ENCODE measurements around the gene INIP. TPM values are rescaled to one million over a fixed set of nuclear protein-coding genes. Genes with fewer than 3 reads are reported as not detected.
A peak's percentile ranks its signal among the peaks of the same experiment; 100 is the strongest.
"Not testable (repeated sequence)": the region's sequence is repeated elsewhere in the genome, so short reads cannot be mapped to it uniquely, and the experiment has no call there.

INIP gene
- total and polyA plus RNA-seq, 4 donors = 6.4 to 19.9 (median 12.8) TPM

GRCh38 chr9:112722749-112723148 lies 4.8 kb upstream of the INIP start:
- H3K27me3 ChIP-seq (ENCODE audit: control insufficient read depth in 1 of 2, insufficient read depth in 2 of 2, low read length in 1 of 2); H3K4me1 ChIP-seq (ENCODE audit: control insufficient read depth in 1 of 2, insufficient read depth in 2 of 2, low read length in 2 of 2); H3K36me3 ChIP-seq (ENCODE audit: control insufficient read depth in 1 of 2, insufficient read depth in 2 of 2, low read length in 1 of 2); DNase-seq; H3K4me3 ChIP-seq (ENCODE audit: low read length in 2 of 2); ATAC-seq (ENCODE audit: low FRiP score); intact Hi-C loops (cut with DNase I); H3K27ac ChIP-seq (ENCODE audit: low read depth in 1 of 2, low read length in 2 of 2); H3K9me3 ChIP-seq (ENCODE audit: control insufficient read depth, low read length): not testable (repeated sequence)
- 94 to 97% methylated on average over 3 of the region's 3 CpGs for WGBS, 2 donors

- no peak for ATAC-seq (ENCODE audit: low FRiP score)
- intact Hi-C loops (cut with DNase I) = no loop called here
- Histone ChIP-seq H3K9me3 (ENCODE audit: control insufficient read depth, low read length) (no peaks in the 10 kb centered on the region), H3K4me3 (ENCODE audit: low read length in 2 of 2) (no peak overlapping the region), H3K36me3 (ENCODE audit: control insufficient read depth in 1 of 2, insufficient read depth in 2 of 2, low read length in 1 of 2) (no peaks in the 10 kb centered on the region), H3K4me1 (ENCODE audit: control insufficient read depth in 1 of 2, insufficient read depth in 2 of 2, low read length in 2 of 2) (no peaks in the 10 kb centered on the region), H3K27ac (ENCODE audit: low read depth in 1 of 2, low read length in 2 of 2) (no peak overlapping the region), H3K27me3 (ENCODE audit: control insufficient read depth in 1 of 2, insufficient read depth in 2 of 2, low read length in 1 of 2) (no peaks in the 10 kb centered on the region)
- whole genome bisulfite sequencing, 2 donors = 82% methylated on average over 4 of the region's 4 CpGs
- DNase-seq = no peak
These were observed 2.3 kb upstream of the INIP start for GRCh38 chr9:112720113-112720780.

GRCh38 chr9:112719696-112720095 lies 1.8 kb upstream of the INIP start:
- Histone ChIP-seq H3K27ac (ENCODE audit: low read depth in 1 of 2, low read length in 2 of 2) (no peak overlapping the region), H3K9me3 (ENCODE audit: control insufficient read depth, low read length) (no peaks in the 10 kb centered on the region), H3K4me1 (ENCODE audit: control insufficient read depth in 1 of 2, insufficient read depth in 2 of 2, low read length in 2 of 2) (no peaks in the 10 kb centered on the region), H3K27me3 (ENCODE audit: control insufficient read depth in 1 of 2, insufficient read depth in 2 of 2, low read length in 1 of 2) (no peaks in the 10 kb centered on the region), H3K4me3 (ENCODE audit: low read length in 2 of 2) (no peak overlapping the region), H3K36me3 (ENCODE audit: control insufficient read depth in 1 of 2, insufficient read depth in 2 of 2, low read length in 1 of 2) (no peaks in the 10 kb centered on the region)
- 50 to 52% methylated on average over 2 of the region's 2 CpGs for WGBS, 2 donors
- no peak for DNase-seq
- intact Hi-C loops (cut with DNase I) = loop anchor here (2.0 to 10.0 kb wide), 5 partner anchors 31 to 345 kb away; partner anchors contain the start of gene SNX30 (in 1 of the 2)
- ATAC-seq (ENCODE audit: low FRiP score) = no peak

GRCh38 chr9:112719241-112719691 lies 1.3 kb upstream of the INIP start:
- no peaks in the 10 kb centered on the region for H3K9me3 ChIP-seq (ENCODE audit: control insufficient read depth, low read length)
- H3K27me3 ChIP-seq (ENCODE audit: control insufficient read depth in 1 of 2, insufficient read depth in 2 of 2, low read length in 1 of 2) = no peaks in the 10 kb centered on the region
- H3K36me3 ChIP-seq (ENCODE audit: control insufficient read depth in 1 of 2, insufficient read depth in 2 of 2, low read length in 1 of 2) = no peaks in the 10 kb centered on the region
- intact Hi-C loops (cut with DNase I) = loop anchor here (2.0 to 10.0 kb wide), 5 partner anchors 32 to 344 kb away; partner anchors contain the start of gene SNX30 (in 1 of the 2)
- WGBS, 2 donors = 21 to 33% methylated on average over 1 of the region's 1 CpG
- H3K4me3 ChIP-seq (ENCODE audit: low read length in 2 of 2) = no peak overlapping the region
- peak overlapping the region in 1 of 2 donors; percentile 51 for H3K27ac ChIP-seq (ENCODE audit: low read depth in 1 of 2, low read length in 2 of 2)
- H3K4me1 ChIP-seq (ENCODE audit: control insufficient read depth in 1 of 2, insufficient read depth in 2 of 2, low read length in 2 of 2) = no peaks in the 10 kb centered on the region
- DNase-seq = no peak
- no peak for ATAC-seq (ENCODE audit: low FRiP score)

- Histone ChIP-seq H3K27ac (ENCODE audit: low read depth in 1 of 2, low read length in 2 of 2) (no peak overlapping the region), H3K9me3 (ENCODE audit: control insufficient read depth, low read length) (no peaks in the 10 kb centered on the region), H3K27me3 (ENCODE audit: control insufficient read depth in 1 of 2, insufficient read depth in 2 of 2, low read length in 1 of 2) (no peaks in the 10 kb centered on the region), H3K4me3 (ENCODE audit: low read length in 2 of 2) (no peak overlapping the region), H3K36me3 (ENCODE audit: control insufficient read depth in 1 of 2, insufficient read depth in 2 of 2, low read length in 1 of 2) (peaks cover 2 to 4% of the 10 kb centered on the region in 2 donors), H3K4me1 (ENCODE audit: control insufficient read depth in 1 of 2, insufficient read depth in 2 of 2, low read length in 2 of 2) (no peaks in the 10 kb centered on the region)
- DNase-seq = no peak
- 96 to 98% methylated on average over 3 of the region's 3 CpGs for WGBS, 2 donors
- ATAC-seq (ENCODE audit: low FRiP score) = no peak
- intact Hi-C loops (cut with DNase I) = loop anchor here (10.0 kb wide), 2 partner anchors 218 to 338 kb away; no protein-coding TSS in a partner anchor
These were observed 5.2 kb downstream of the INIP start for GRCh38 chr9:112712678-112713077.

GRCh38 chr9:112711050-112711689 lies 6.7 kb downstream of the INIP start:
- Histone ChIP-seq H3K9me3 (ENCODE audit: control insufficient read depth, low read length) (no peaks in the 10 kb centered on the region), H3K4me1 (ENCODE audit: control insufficient read depth in 1 of 2, insufficient read depth in 2 of 2, low read length in 2 of 2) (no peaks in the 10 kb centered on the region), H3K27ac (ENCODE audit: low read depth in 1 of 2, low read length in 2 of 2) (no peak overlapping the region), H3K36me3 (ENCODE audit: control insufficient read depth in 1 of 2, insufficient read depth in 2 of 2, low read length in 1 of 2) (peaks cover 2 to 4% of the 10 kb centered on the region in 2 donors), H3K4me3 (ENCODE audit: low read length in 2 of 2) (no peak overlapping the region), H3K27me3 (ENCODE audit: control insufficient read depth in 1 of 2, insufficient read depth in 2 of 2, low read length in 1 of 2) (no peaks in the 10 kb centered on the region)
- intact Hi-C loops (cut with DNase I) = loop anchor here (10.0 kb wide), 2 partner anchors 216 to 336 kb away; no protein-coding TSS in a partner anchor
- 54 to 65% methylated on average over 7 of the region's 7 CpGs for WGBS, 2 donors
- ATAC-seq (ENCODE audit: low FRiP score) (no peak), DNase-seq (no peak)

- ATAC-seq (ENCODE audit: low FRiP score) = no peak
- WGBS, 2 donors = 54 to 56% methylated on average over 6 of the region's 6 CpGs
These were observed 12.0 kb downstream of the INIP start for GRCh38 chr9:112705768-112706427.

GRCh38 chr9:112703304-112703703 lies 14.6 kb downstream of the INIP start:
- no peaks in the 10 kb centered on the region for H3K4me1 ChIP-seq (ENCODE audit: control insufficient read depth in 1 of 2, insufficient read depth in 2 of 2, low read length in 2 of 2)
- H3K9me3 ChIP-seq (ENCODE audit: control insufficient read depth, low read length) = no peaks in the 10 kb centered on the region
- DNase-seq (no peak), ATAC-seq (ENCODE audit: low FRiP score) (no peak)
- intact Hi-C loops (cut with DNase I) = no loop called here
- WGBS, 2 donors = 96 to 99% methylated on average over 2 of the region's 2 CpGs
- H3K27ac ChIP-seq (ENCODE audit: low read depth in 1 of 2, low read length in 2 of 2) = no peak overlapping the region
- no peaks in the 10 kb centered on the region for H3K36me3 ChIP-seq (ENCODE audit: control insufficient read depth in 1 of 2, insufficient read depth in 2 of 2, low read length in 1 of 2)
- no peaks in the 10 kb centered on the region for H3K27me3 ChIP-seq (ENCODE audit: control insufficient read depth in 1 of 2, insufficient read depth in 2 of 2, low read length in 1 of 2)
- no peak overlapping the region for H3K4me3 ChIP-seq (ENCODE audit: low read length in 2 of 2)

More at GRCh38 chr9:112705768-112706427, 12.0 kb downstream of the INIP start:
- peaks cover 2 to 4% of the 10 kb centered on the region in 2 donors for H3K36me3 ChIP-seq (ENCODE audit: control insufficient read depth in 1 of 2, insufficient read depth in 2 of 2, low read length in 1 of 2)
- H3K27ac ChIP-seq (ENCODE audit: low read depth in 1 of 2, low read length in 2 of 2) = no peak overlapping the region
- H3K4me3 ChIP-seq (ENCODE audit: low read length in 2 of 2) = no peak overlapping the region
- no peaks in the 10 kb centered on the region for H3K27me3 ChIP-seq (ENCODE audit: control insufficient read depth in 1 of 2, insufficient read depth in 2 of 2, low read length in 1 of 2)
- intact Hi-C loops (cut with DNase I) = no loop called here
- DNase-seq = no peak
- no peaks in the 10 kb centered on the region for H3K9me3 ChIP-seq (ENCODE audit: control insufficient read depth, low read length)
- no peaks in the 10 kb centered on the region for H3K4me1 ChIP-seq (ENCODE audit: control insufficient read depth in 1 of 2, insufficient read depth in 2 of 2, low read length in 2 of 2)

Measured in aorta (tissue), 5 donors.